Raji (cell line): Measurements from ENCODE around the gene DGKD.

Source experiments
- POLR2A ChIP-seq: IDR thresholded peaks from 2 replicates; pipeline ENCODE4 v1.6.1; 2011; ENCODE audit warnings: low read depth, low read length, control low read depth; ENCODE audit not compliant: insufficient read depth

The DGKD gene

GRCh38 chr2:233369462-233369861, 15.2 kb downstream of the DGKD start:
- no peak for TF ChIP-seq POLR2A

GRCh38 chr2:233369897-233370685, 15.8 kb downstream of the DGKD start:
- TF ChIP-seq POLR2A = no peak

- TF ChIP-seq POLR2A = no peak
These were observed 17.3 kb downstream of the DGKD start for GRCh38 chr2:233371641-233372040.

GRCh38 chr2:233372855-233373254, 18.6 kb downstream of the DGKD start:
- no peak for TF ChIP-seq POLR2A

GRCh38 chr2:233373316-233373715, 19.0 kb downstream of the DGKD start:
- TF ChIP-seq POLR2A = no peak

GRCh38 chr2:233375490-233376314, 21.4 kb downstream of the DGKD start:
- TF ChIP-seq POLR2A = no peak

GRCh38 chr2:233379034-233379433, 24.7 kb downstream of the DGKD start:
- TF ChIP-seq POLR2A = no peak

- TF ChIP-seq POLR2A = no peak
These were observed 25.1 kb downstream of the DGKD start for GRCh38 chr2:233379441-233379840.

GRCh38 chr2:233380132-233380895, 26.0 kb downstream of the DGKD start:
- TF ChIP-seq POLR2A = no peak

GRCh38 chr2:233380995-233381637, 26.8 kb downstream of the DGKD start:
- TF ChIP-seq POLR2A = no peak

GRCh38 chr2:233381638-233381995, 27.3 kb downstream of the DGKD start:
- no peak for TF ChIP-seq POLR2A

GRCh38 chr2:233384015-233384414, 29.7 kb downstream of the DGKD start:
- no peak for TF ChIP-seq POLR2A

GRCh38 chr2:233384811-233385488, 30.7 kb downstream of the DGKD start:
- TF ChIP-seq POLR2A = no peak

- TF ChIP-seq POLR2A = no peak
These were observed 31.3 kb downstream of the DGKD start for GRCh38 chr2:233385489-233386044.
